ENCODE results near the gene ABCC12. TPM values are rescaled to one million over a fixed set of nuclear protein-coding genes. Genes with fewer than 3 reads are reported as not detected.

The ABCC12 gene
- total RNA-seq, 4 donors from 2014 or later: not detected

GRCh38 chr16:48115299-48115698 is 40.5 kb downstream of the ABCC12 start:
- Histone ChIP-seq H3K4me1 (no peaks in the 10 kb centered on the region), H3K9me3 (no peaks in the 10 kb centered on the region), H3K36me3 (no peaks in the 10 kb centered on the region), H3K27me3 (peaks cover 16% of the 10 kb centered on the region), H3K4me3 (no peak overlapping the region), H3K27ac (no peak overlapping the region)
- 94% methylated on average over 14 of the region's 14 CpGs for WGBS
- DNase-seq (ENCODE audit: low spot score in 2 of 2): no peak
- TF ChIP-seq POLR2AphosphoS5 (IDR thresholded peaks at IDR 0.05) (no peak), EP300 (IDR thresholded peaks at IDR 0.05) (no peak), POLR2A (IDR thresholded peaks at IDR 0.05) (no peak)
- TF ChIP-seq, protein P1, sequence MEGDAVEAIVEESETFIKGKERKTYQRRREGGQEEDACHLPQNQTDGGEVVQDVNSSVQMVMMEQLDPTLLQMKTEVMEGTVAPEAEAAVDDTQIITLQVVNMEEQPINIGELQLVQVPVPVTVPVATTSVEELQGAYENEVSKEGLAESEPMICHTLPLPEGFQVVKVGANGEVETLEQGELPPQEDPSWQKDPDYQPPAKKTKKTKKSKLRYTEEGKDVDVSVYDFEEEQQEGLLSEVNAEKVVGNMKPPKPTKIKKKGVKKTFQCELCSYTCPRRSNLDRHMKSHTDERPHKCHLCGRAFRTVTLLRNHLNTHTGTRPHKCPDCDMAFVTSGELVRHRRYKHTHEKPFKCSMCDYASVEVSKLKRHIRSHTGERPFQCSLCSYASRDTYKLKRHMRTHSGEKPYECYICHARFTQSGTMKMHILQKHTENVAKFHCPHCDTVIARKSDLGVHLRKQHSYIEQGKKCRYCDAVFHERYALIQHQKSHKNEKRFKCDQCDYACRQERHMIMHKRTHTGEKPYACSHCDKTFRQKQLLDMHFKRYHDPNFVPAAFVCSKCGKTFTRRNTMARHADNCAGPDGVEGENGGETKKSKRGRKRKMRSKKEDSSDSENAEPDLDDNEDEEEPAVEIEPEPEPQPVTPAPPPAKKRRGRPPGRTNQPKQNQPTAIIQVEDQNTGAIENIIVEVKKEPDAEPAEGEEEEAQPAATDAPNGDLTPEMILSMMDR (IDR thresholded peaks at IDR 0.05): no peak

- WGBS: 59% methylated on average over 7 of the region's 7 CpGs
- Histone ChIP-seq H3K36me3 (no peaks in the 10 kb centered on the region), H3K27me3 (peaks cover 18% of the 10 kb centered on the region), H3K27ac (no peak overlapping the region), H3K4me1 (no peaks in the 10 kb centered on the region), H3K4me3 (no peak overlapping the region), H3K9me3 (no peaks in the 10 kb centered on the region)
- TF ChIP-seq, protein P1 (IDR thresholded peaks at IDR 0.05): no peak
- no peak for TF ChIP-seq POLR2A (IDR thresholded peaks at IDR 0.05)
- no peak for DNase-seq (ENCODE audit: low spot score in 2 of 2)
These were observed 41.4 kb downstream of the ABCC12 start for GRCh38 chr16:48114410-48114809.

DNA sequence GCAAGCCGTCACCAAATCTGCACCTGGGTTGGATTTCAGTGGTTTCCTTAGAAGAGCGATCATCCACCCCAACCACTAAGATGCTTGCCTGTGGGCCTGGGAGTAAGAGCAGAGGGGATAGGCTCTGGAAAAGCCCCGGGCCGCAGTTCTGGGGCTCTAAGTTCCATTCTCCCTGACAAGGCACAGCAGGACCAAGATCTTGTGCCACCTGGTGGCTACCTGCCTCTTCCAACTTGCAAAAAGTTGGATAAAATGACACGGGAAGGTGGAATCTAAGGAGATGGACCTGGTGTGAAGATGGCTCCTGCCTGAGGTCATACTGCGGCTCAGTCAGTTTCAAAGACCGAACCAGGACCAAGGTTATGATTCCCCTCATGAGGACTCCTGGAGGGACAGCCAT is 42.3 kb downstream of the ABCC12 start:
- Histone ChIP-seq H3K27ac (no peak overlapping the region), H3K27me3 (peaks cover 24% of the 10 kb centered on the region), H3K4me1 (no peaks in the 10 kb centered on the region), H3K36me3 (no peaks in the 10 kb centered on the region), H3K4me3 (no peak overlapping the region), H3K9me3 (no peaks in the 10 kb centered on the region)
- no peak for DNase-seq (ENCODE audit: low spot score in 2 of 2)
- 63% methylated on average over 3 of the region's 7 CpGs for WGBS
- no peak for TF ChIP-seq POLR2A (IDR thresholded peaks at IDR 0.05)
- TF ChIP-seq, protein P1 (IDR thresholded peaks at IDR 0.05): no peak
- no peak for TF ChIP-seq POLR2AphosphoS5 (IDR thresholded peaks at IDR 0.05)
- no peak for TF ChIP-seq EP300 (IDR thresholded peaks at IDR 0.05)

DNA sequence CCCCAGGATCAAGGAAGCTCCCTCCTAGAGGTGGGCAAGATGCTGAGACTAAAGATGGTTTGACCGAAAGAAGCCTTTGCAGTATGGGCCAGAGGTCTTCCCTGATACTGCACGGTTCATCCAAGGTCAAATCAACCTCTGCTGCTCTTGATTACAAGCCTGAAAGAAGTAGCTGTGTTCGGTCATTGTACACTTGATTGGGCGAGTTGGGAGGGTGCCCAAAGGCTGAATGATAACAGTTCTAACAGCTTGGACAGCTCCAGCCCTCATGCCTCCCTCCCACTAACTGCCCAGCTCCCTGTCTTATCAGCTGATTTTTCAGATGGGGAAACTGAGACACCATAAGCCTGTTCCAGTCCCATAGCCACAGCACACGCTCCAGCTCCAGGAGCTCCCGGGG is 42.8 kb downstream of the ABCC12 start:
- H3K4me1 ChIP-seq: no peaks in the 10 kb centered on the region
- WGBS: 70% methylated on average over 6 of the region's 6 CpGs
- no peak for TF ChIP-seq POLR2A (IDR thresholded peaks at IDR 0.05)
- no peak for TF ChIP-seq EP300 (IDR thresholded peaks at IDR 0.05)
- no peak for TF ChIP-seq POLR2AphosphoS5 (IDR thresholded peaks at IDR 0.05)
- TF ChIP-seq, protein P1 (IDR thresholded peaks at IDR 0.05): no peak

GRCh38 chr16:48112600-48112999 is 43.2 kb downstream of the ABCC12 start:
- Histone ChIP-seq H3K4me1 (no peaks in the 10 kb centered on the region), H3K27me3 (peaks cover 25% of the 10 kb centered on the region), H3K9me3 (no peaks in the 10 kb centered on the region), H3K36me3 (no peaks in the 10 kb centered on the region), H3K27ac (no peak overlapping the region), H3K4me3 (no peak overlapping the region)
- no peak for TF ChIP-seq POLR2A (IDR thresholded peaks at IDR 0.05)
- 33% methylated on average over 3 of the region's 3 CpGs for WGBS
- DNase-seq (ENCODE audit: low spot score in 2 of 2): no peak

More for the DNA sequence above, 42.8 kb downstream of the ABCC12 start:
- H3K27me3 ChIP-seq: peaks cover 24% of the 10 kb centered on the region
- H3K4me3 ChIP-seq: no peak overlapping the region
- DNase-seq (ENCODE audit: low spot score in 2 of 2): no peak
- no peaks in the 10 kb centered on the region for H3K9me3 ChIP-seq
- no peak overlapping the region for H3K27ac ChIP-seq
- H3K36me3 ChIP-seq: no peaks in the 10 kb centered on the region

GRCh38 chr16:48110982-48111381 is 44.8 kb downstream of the ABCC12 start:
- TF ChIP-seq, protein P1 (IDR thresholded peaks at IDR 0.05): no peak
- TF ChIP-seq EP300 (IDR thresholded peaks at IDR 0.05) (no peak), POLR2A (IDR thresholded peaks at IDR 0.05) (no peak), POLR2AphosphoS5 (IDR thresholded peaks at IDR 0.05) (no peak)
- Histone ChIP-seq H3K27me3 (peaks cover 31% of the 10 kb centered on the region), H3K4me1 (no peaks in the 10 kb centered on the region), H3K9me3 (no peaks in the 10 kb centered on the region), H3K4me3 (no peak overlapping the region), H3K36me3 (no peaks in the 10 kb centered on the region), H3K27ac (no peak overlapping the region)
- WGBS: 85% methylated on average over 5 of the region's 5 CpGs
- no peak for DNase-seq (ENCODE audit: low spot score in 2 of 2)
